OCI-LY1 (cell line): ENCODE data around the gene TAGLN3.
A peak's percentile ranks its signal among the peaks of the same experiment; 100 is the strongest.

Experiments
- H2AFZ ChIP-seq: fragments of 200-600 bp; sonication (generic), shearing (Covaris generic); 2 replicates; pipeline ENCODE4 v1.6.0; 2014; ENCODE audit warnings: antibody characterized with exemption, mild to moderate bottlenecking, low read length
- H3F3A ChIP-seq: fragments of 200-600 bp; sonication (generic), shearing (Covaris generic); 2 replicates; pipeline ENCODE4 v1.6.0; 2014; ENCODE audit warnings: mild to moderate bottlenecking, antibody characterized with exemption, low read length, moderate library complexity; ENCODE audit not compliant: insufficient read depth
- H3K27ac ChIP-seq: fragments of 200-600 bp; sonication (generic); 2 replicates; pipeline ENCODE4 v1.5.1; 2014; ENCODE audit warnings: low read length, mixed run types, mild to moderate bottlenecking, low read depth; ENCODE audit not compliant: poor library complexity, severe bottlenecking
- H3K27me3 ChIP-seq: fragments of 200-600 bp; sonication (generic); 2 replicates; pipeline ENCODE4 v1.6.0; 2014; ENCODE audit warnings: antibody characterized with exemption, mild to moderate bottlenecking, low read length, moderate library complexity; ENCODE audit not compliant: insufficient read depth
- H3K36me3 ChIP-seq: fragments of 200-600 bp; sonication (generic); 2 replicates; pipeline ENCODE4 v1.6.1; 2014; ENCODE audit warnings: mild to moderate bottlenecking, antibody characterized with exemption, low read length, moderate library complexity, mixed read lengths; ENCODE audit not compliant: insufficient read depth
- H3K4me1 ChIP-seq: fragments of 200-600 bp; sonication (generic); 2 replicates; pipeline ENCODE4 v1.5.1; 2014; ENCODE audit warnings: mild to moderate bottlenecking, low read length, moderate library complexity; ENCODE audit not compliant: insufficient read depth, severe bottlenecking
- H3K4me2 ChIP-seq: fragments of 200-600 bp; sonication (generic), shearing (Covaris generic); 2 replicates; pipeline ENCODE4 v1.6.1; 2014; ENCODE audit warnings: low read length
- H3K4me3 ChIP-seq: fragments of 200-600 bp; sonication (generic); 2 replicates; pipeline ENCODE4 v1.5.1; 2014; ENCODE audit warnings: low read length, low read depth, mild to moderate bottlenecking, mixed read lengths; ENCODE audit not compliant: poor library complexity, severe bottlenecking
- H3K79me2 ChIP-seq: fragments of 200-600 bp; shearing (Covaris generic); 2 replicates; pipeline ENCODE4 v1.6.1; 2016; ENCODE audit warnings: mixed run types, low read length, mixed read lengths; ENCODE audit not compliant: insufficient read depth
- H3K9ac ChIP-seq: fragments of 200-600 bp; sonication (generic), shearing (Covaris generic); 2 replicates; pipeline ENCODE4 v1.6.1; 2014; ENCODE audit warnings: mild to moderate bottlenecking, low read length, mixed read lengths
- H3K9me2 ChIP-seq: fragments of 200-600 bp; sonication (generic), shearing (Covaris generic); 2 replicates; pipeline ENCODE4 v1.6.1; 2014; ENCODE audit warnings: low read depth, mild to moderate bottlenecking, low read length, mixed read lengths
- H3K9me3 ChIP-seq: fragments of 200-600 bp; shearing (Covaris generic); 2 replicates; pipeline ENCODE4 v1.6.1; 2014; ENCODE audit warnings: low read length, mixed read lengths
- H4K20me1 ChIP-seq: fragments of 200-600 bp; sonication (generic), shearing (Covaris generic); 2 replicates; pipeline ENCODE4 v1.6.0; 2016; ENCODE audit warnings: mild to moderate bottlenecking, low read length; ENCODE audit not compliant: insufficient read depth
- EZH2 ChIP-seq: fragments of 200-600 bp; sonication (generic), shearing (Covaris generic); IDR thresholded peaks from 2 replicates; pipeline ENCODE4 v1.8.0; 2017; ENCODE audit warnings: borderline replicate concordance, mixed run types, mild to moderate bottlenecking, antibody characterized with exemption, low read length, moderate library complexity, mixed read lengths
- TF ChIP-seq, protein P1 (sequence below): fragments of 200-600 bp; sonication (generic), shearing (Covaris generic); IDR thresholded peaks from 2 replicates; pipeline ENCODE4 v1.5.1; 2017; ENCODE audit warnings: mild to moderate bottlenecking, antibody characterized with exemption, low read length, moderate library complexity, mixed read lengths

Gene TAGLN3

GRCh38 chr3:111975131-111975530 is 23.6 kb upstream of the TAGLN3 start:
- Histone ChIP-seq H3F3A (no peaks in the 10 kb centered on the region), H3K27me3 (no peaks in the 10 kb centered on the region), H4K20me1 (no peaks in the 10 kb centered on the region), H3K4me3 (no peak overlapping the region), H3K9me2 (no peaks in the 10 kb centered on the region), H3K27ac (no peak overlapping the region), H3K4me2 (no peak overlapping the region), H3K9ac (no peak overlapping the region), H3K36me3 (no peaks in the 10 kb centered on the region), H3K9me3 (no peaks in the 10 kb centered on the region), H3K79me2 (peaks cover 7% of the 10 kb centered on the region), H2AFZ (no peak overlapping the region), H3K4me1 (peaks cover 11% of the 10 kb centered on the region)
- no peak for TF ChIP-seq EZH2
- TF ChIP-seq, protein P1, sequence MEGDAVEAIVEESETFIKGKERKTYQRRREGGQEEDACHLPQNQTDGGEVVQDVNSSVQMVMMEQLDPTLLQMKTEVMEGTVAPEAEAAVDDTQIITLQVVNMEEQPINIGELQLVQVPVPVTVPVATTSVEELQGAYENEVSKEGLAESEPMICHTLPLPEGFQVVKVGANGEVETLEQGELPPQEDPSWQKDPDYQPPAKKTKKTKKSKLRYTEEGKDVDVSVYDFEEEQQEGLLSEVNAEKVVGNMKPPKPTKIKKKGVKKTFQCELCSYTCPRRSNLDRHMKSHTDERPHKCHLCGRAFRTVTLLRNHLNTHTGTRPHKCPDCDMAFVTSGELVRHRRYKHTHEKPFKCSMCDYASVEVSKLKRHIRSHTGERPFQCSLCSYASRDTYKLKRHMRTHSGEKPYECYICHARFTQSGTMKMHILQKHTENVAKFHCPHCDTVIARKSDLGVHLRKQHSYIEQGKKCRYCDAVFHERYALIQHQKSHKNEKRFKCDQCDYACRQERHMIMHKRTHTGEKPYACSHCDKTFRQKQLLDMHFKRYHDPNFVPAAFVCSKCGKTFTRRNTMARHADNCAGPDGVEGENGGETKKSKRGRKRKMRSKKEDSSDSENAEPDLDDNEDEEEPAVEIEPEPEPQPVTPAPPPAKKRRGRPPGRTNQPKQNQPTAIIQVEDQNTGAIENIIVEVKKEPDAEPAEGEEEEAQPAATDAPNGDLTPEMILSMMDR, result no peak

DNA sequence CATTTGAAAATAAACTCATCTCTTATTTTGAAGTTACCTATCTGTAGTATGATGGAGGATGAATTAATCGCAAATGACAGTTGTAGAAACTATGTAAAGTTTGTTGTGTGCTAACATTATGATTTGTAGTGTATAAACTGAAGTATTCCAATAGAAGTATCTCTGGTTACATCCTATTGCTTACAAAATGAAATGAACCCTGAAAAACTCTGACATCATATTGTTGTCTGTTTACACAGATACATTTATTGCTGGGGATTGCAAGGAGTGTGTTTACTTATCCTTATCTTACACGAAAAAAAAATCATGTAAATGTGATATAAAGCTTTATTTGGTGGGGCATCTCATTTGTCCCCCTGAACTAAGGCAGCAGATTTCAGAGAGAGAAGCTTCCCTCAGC is 22.5 kb upstream of the TAGLN3 start:
- Histone ChIP-seq H3K36me3 (peaks cover 5% of the 10 kb centered on the region; the same call in 1 of the 2 replicates), H3K9me2 (no peaks in the 10 kb centered on the region), H3K27me3 (no peaks in the 10 kb centered on the region), H3K4me3 (no peak overlapping the region), H3K27ac (no peak overlapping the region), H4K20me1 (no peaks in the 10 kb centered on the region), H3K9ac (no peak overlapping the region), H3K4me1 (peaks cover 22% of the 10 kb centered on the region), H2AFZ (no peak overlapping the region), H3K4me2 (no peak overlapping the region), H3K9me3 (no peaks in the 10 kb centered on the region), H3K79me2 (peaks cover 16% of the 10 kb centered on the region), H3F3A (no peaks in the 10 kb centered on the region)
- TF ChIP-seq, protein P1, result no peak
- TF ChIP-seq EZH2, result no peak

DNA sequence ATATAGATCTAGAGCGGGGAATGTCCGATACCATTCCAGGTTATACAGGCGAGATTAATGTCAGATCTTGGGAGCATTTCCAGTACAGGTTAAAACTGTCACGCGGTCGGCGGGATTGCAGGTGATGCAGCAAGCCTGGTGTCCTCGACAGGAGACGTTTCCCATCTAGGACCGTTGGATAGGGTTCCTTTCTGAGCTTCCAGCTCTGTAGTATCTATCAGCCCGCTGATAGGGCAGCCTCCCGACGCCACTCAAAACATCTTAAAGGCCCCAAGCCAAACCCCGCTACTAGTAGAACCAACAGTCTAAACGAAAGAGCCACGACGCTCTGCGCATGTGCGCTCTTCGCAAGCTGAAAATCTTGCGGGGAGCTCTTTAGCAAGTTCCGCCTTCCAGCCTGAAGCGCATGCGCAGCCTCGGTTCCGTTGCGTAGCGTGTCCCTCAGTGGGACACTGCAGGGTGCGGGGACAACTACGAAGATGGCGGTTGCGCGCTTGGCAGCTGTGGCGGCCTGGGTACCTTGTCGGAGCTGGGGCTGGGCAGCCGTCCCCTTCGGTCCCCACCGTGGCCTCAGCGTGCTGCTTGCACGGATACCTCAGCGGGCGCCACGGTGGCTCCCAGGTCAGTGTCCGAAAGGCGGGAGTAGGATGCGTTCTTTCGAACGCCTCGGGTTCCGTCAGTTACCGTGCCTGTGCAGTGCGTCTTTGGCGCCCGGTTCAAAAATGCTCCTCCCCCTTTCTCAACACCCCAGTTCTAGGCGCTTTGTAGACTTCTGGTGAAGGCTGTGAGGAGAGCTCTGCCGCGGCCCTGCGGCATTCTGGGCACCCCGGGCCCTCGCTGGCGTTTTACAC is 19.9 kb upstream of the TAGLN3 start, which contains the start of gene ABHD10:
ABHD10 (plus strand) TSS at position 444 of the 851 bp plus-strand sequence; CDS start at position 480, 36 bp downstream.
- no peaks in the 10 kb centered on the region for H3K9me3 ChIP-seq
- peak within 1 kb of the TSS; percentile 99 for H2AFZ ChIP-seq
- no peaks in the 10 kb centered on the region for H3K9me2 ChIP-seq
- peak within 1 kb of the TSS; percentile 94 for H3K4me3 ChIP-seq
- no peaks in the 10 kb centered on the region for H3K27me3 ChIP-seq
- peaks cover 12% of the 10 kb centered on the region for H3K36me3 ChIP-seq
- peak within 1 kb of the TSS; percentile 58 for H3K27ac ChIP-seq
- TF ChIP-seq, protein P1, result no peak
- TF ChIP-seq EZH2, result no peak
- H3F3A ChIP-seq, result no peaks in the 10 kb centered on the region
- no peaks in the 10 kb centered on the region for H4K20me1 ChIP-seq
- peak within 1 kb of the TSS; percentile 83 for H3K4me2 ChIP-seq
- peaks cover 31% of the 10 kb centered on the region for H3K79me2 ChIP-seq
- H3K4me1 ChIP-seq, result peaks cover 31% of the 10 kb centered on the region
- peak within 1 kb of the TSS; percentile 93 for H3K9ac ChIP-seq
